Tibial nerve (tissue), 4 donors: ENCODE measurements around the gene GLYAT. TPM values are rescaled to one million over a fixed set of nuclear protein-coding genes. Genes with fewer than 3 reads are reported as not detected.

ENCODE experiments used
- DNase-seq, 2 donors: peaks; one replicate each; pipeline ENCODE4 v3.0.0-alpha.2; 2019; ENCODE audit warnings: low spot score in 2 of 2
- H3K27ac ChIP-seq, 4 donors: fragments of 200-600 bp; sonication (generic) in 3 of 4; one replicate each; pipeline ENCODE4 v1.5.1; 2017 to 2019; ENCODE audit warnings: mild to moderate bottlenecking in 1 of 4
- H3K27me3 ChIP-seq, 2 donors: fragments of 200-600 bp; sonication (generic) in 1 of 2; one replicate each; pipeline versions ENCODE4 v1.5.1 to v1.6.0; 2017 to 2019
- H3K36me3 ChIP-seq, 3 donors: fragments of 200-600 bp; sonication (generic); one replicate each; pipeline ENCODE4 v1.5.1; 2018 to 2019
- H3K4me1 ChIP-seq, 4 donors: fragments of 200-600 bp; sonication (generic) in 3 of 4; one replicate each; pipeline ENCODE4 v1.5.1; 2017 to 2019
- H3K4me3 ChIP-seq, 4 donors: fragments of 200-600 bp; sonication (generic) in 3 of 4; one replicate each; pipeline ENCODE4 v1.5.1; 2017 to 2019; ENCODE audit warnings: mild to moderate bottlenecking in 1 of 4, moderate library complexity in 1 of 4
- H3K9me3 ChIP-seq, 4 donors: fragments of 200-600 bp; sonication (generic) in 3 of 4; one replicate each; pipeline ENCODE4 v1.5.1; 2017 to 2019
- CTCF ChIP-seq, 5 experiments: fragments of 200-600 bp in 3 of 5; fragments of 450-650 bp in 2 of 5; sonication (generic) in 3 of 5; IDR thresholded peaks; one replicate each; pipeline ENCODE4 v1.5.1; 2016 to 2019; ENCODE audit warnings: antibody characterized with exemption in 5 of 5, mild to moderate bottlenecking in 3 of 5, moderate library complexity in 2 of 5
- EP300 ChIP-seq, 2 donors: sonication (generic); formaldehyde crosslinking; IDR thresholded peaks; one replicate each; pipeline ENCODE4 v1.6.1; 2017; ENCODE audit warnings: antibody characterized with exemption in 2 of 2, mild to moderate bottlenecking in 1 of 2
- POLR2A ChIP-seq, 2 donors: fragments of 450-650 bp; IDR thresholded peaks; one replicate each; pipeline ENCODE4 v1.6.1; 2017; ENCODE audit warnings: antibody characterized with exemption in 2 of 2, mild to moderate bottlenecking in 2 of 2, moderate library complexity in 2 of 2
- WGBS, 2 donors: methylation state at CpG; one replicate each; pipeline ENCODE4 v1.1.5; 2018; 5-methylcytosine and 5-hydroxymethylcytosine counted together
- total RNA-seq, 4 donors: library from RNA; depleted of rRNA; stranded (reverse); fragments of >200 nt; gene quantifications; one replicate each; pipeline ENCODE4 v1.1.0, GENCODE V29; 2016

GLYAT gene
- total RNA-seq, 4 donors from 2014 or later = 0.66 to 1.7 TPM; not detected in 2

DNA sequence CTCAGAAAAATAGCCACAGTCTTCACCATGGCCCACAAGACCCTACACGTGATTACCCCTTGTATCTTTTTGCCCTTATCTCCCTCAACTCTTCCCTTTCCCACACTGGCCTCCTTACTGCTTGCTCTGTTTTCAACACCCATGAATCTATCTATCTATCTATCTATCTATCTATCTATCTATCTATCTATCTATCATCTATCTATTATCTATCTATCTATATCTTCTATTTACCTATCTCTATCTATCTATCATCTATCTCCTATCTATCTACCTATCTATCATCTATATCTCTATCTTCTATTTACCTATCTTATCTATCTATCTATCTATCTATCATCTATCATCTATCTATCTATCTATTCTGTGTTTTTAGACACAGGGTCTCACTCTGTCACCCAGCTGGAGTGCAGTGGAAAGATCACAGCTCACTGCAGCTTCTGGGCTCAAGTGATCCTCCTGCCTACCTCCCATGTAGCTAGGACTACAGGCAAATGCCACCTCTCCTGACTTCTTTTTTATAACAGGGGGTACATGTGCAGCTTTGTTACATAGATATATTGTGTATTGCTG, 55.1 kb downstream of the GLYAT start:
- no peak for DNase-seq
- Histone ChIP-seq H3K4me1 (peaks cover 0 to 6% (median 0%) of the 10 kb centered on the region in 4 donors), H3K27me3 (peaks cover 0 to 5% of the 10 kb centered on the region in 2 donors), H3K27ac (no peak overlapping the region), H3K4me3 (no peak overlapping the region), H3K36me3 (no peaks in the 10 kb centered on the region), H3K9me3 (no peaks in the 10 kb centered on the region)
- 72 to 78% methylated on average over 1 of the region's 1 CpG for WGBS, 2 donors
- TF ChIP-seq CTCF (IDR thresholded peaks at IDR 0.05) (no peak), POLR2A (IDR thresholded peaks at IDR 0.05) (no peak), EP300 (IDR thresholded peaks at IDR 0.05) (no peak)

GRCh38 chr11:58675334-58676155, 56.2 kb downstream of the GLYAT start:
- Histone ChIP-seq H3K9me3 (no peaks in the 10 kb centered on the region), H3K27me3 (peaks cover 0 to 3% of the 10 kb centered on the region in 2 donors), H3K4me3 (no peak overlapping the region), H3K36me3 (no peaks in the 10 kb centered on the region), H3K4me1 (peaks cover 0 to 6% (median 0%) of the 10 kb centered on the region in 4 donors), H3K27ac (no peak overlapping the region)
- WGBS, 2 donors = 37 to 43% methylated on average over 13 of the region's 13 CpGs
- TF ChIP-seq CTCF (IDR thresholded peaks at IDR 0.05) = peak; percentile 68 to 90 (median 86)
- no peak for TF ChIP-seq EP300 (IDR thresholded peaks at IDR 0.05)
- TF ChIP-seq POLR2A (IDR thresholded peaks at IDR 0.05) = no peak
- peak; percentile 68 to 82 for DNase-seq

DNA sequence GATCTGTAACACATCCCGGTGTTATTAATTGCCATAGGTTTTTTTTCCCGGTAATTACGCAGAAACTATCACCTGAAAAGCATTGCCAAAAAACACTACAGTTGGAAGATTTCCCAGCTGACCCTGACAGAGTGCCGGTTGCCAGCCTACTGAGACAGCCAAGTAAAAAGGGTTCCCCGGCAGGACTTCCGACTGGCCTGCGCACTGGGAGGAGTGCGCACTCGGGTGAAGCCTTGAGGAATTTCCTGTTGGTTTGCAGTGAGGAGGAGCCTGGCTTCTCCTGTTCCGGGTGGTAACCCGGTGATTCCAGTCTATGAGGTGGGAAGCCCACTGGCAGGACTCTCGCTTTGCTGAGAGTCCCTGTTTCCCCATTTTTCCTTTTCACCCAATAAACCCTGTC, 57.1 kb downstream of the GLYAT start:
- no peak for DNase-seq
- no peaks in the 10 kb centered on the region for H3K9me3 ChIP-seq
- H3K36me3 ChIP-seq = no peaks in the 10 kb centered on the region
- WGBS, 2 donors = 83 to 92% methylated on average over 12 of the region's 12 CpGs
- H3K4me1 ChIP-seq = peaks cover 0 to 6% (median 0%) of the 10 kb centered on the region in 4 donors
- H3K4me3 ChIP-seq = no peak overlapping the region
- no peaks in the 10 kb centered on the region for H3K27me3 ChIP-seq
- H3K27ac ChIP-seq = no peak overlapping the region
- no peak for TF ChIP-seq POLR2A (IDR thresholded peaks at IDR 0.05)
- TF ChIP-seq CTCF (IDR thresholded peaks at IDR 0.05) = no peak
- TF ChIP-seq EP300 (IDR thresholded peaks at IDR 0.05) = no peak

DNA sequence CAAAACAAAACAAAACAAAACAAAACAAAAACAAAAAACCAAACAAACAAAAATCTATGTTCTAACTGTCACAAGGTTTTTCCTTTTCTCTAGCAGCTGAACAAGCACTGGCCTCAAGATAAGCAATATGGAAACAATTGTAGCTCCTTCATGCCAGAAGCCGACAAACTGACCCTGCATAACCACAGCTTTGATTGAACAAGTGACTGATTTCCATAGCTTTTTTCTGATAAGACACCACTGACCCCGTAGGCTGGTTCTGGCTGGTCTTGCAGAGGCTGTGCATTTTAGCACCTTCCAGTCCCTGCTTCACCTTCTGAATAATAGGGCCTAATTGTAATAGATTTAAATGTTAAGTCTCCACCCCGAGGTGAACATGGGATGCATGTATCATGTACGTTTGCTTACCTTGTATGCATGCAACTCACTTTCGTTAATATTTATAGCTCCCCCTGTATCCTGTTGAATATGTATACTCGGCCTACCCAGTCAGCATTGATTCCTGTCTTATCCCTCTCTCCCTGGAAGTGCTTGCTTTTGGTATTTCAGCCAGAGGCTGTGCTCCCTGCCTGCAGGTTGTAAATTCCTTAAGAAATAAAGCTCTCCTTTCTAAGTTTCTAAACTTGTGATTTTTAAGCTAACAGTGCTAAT, 59.6 kb downstream of the GLYAT start:
- H3K27me3 ChIP-seq = no peaks in the 10 kb centered on the region
- no peak for TF ChIP-seq CTCF (IDR thresholded peaks at IDR 0.05)
- no peak for TF ChIP-seq POLR2A (IDR thresholded peaks at IDR 0.05)
- no peak for TF ChIP-seq EP300 (IDR thresholded peaks at IDR 0.05)
- no peaks in the 10 kb centered on the region for H3K9me3 ChIP-seq
- 60 to 68% methylated on average over 6 of the region's 6 CpGs for WGBS, 2 donors
- no peak overlapping the region for H3K27ac ChIP-seq
- H3K4me1 ChIP-seq = peaks cover 0 to 6% (median 0%) of the 10 kb centered on the region in 4 donors
- DNase-seq = no peak
- H3K4me3 ChIP-seq = no peak overlapping the region
- no peaks in the 10 kb centered on the region for H3K36me3 ChIP-seq
